Left renal pelvis (tissue), 4 donors: ENCODE data around the gene FOXQ1. TPM values are rescaled to one million over a fixed set of nuclear protein-coding genes. Genes with fewer than 3 reads are reported as not detected.

Source experiments
- DNase-seq, 4 donors: peaks; one replicate each; pipeline ENCODE4 v3.0.0-alpha.2; 2013; ENCODE audit warnings: low read depth in 4 of 4, low spot score in 3 of 4
- polyA plus RNA-seq, 4 donors: library from polyadenylated mRNA; unstranded; fragments of 120-200 nt; gene quantifications; one replicate each; pipeline ENCODE4 v1.2.1, GENCODE V29; 2013; ENCODE audit not compliant: insufficient read length in 4 of 4

Gene FOXQ1
- polyA plus RNA-seq, 4 donors, result 0.31 to 13.4 (median 12.7) TPM

- no peak for DNase-seq
Observed at GRCh38 chr6:1290086-1290485, 21.8 kb upstream of the FOXQ1 start.

GRCh38 chr6:1290805-1291204, 21.1 kb upstream of the FOXQ1 start:
- DNase-seq, result no peak

- no peak for DNase-seq
Observed at GRCh38 chr6:1291381-1291780, 20.5 kb upstream of the FOXQ1 start.

- no peak for DNase-seq
Observed at GRCh38 chr6:1295420-1295819, 16.5 kb upstream of the FOXQ1 start.

GRCh38 chr6:1296079-1296478, 15.8 kb upstream of the FOXQ1 start:
- DNase-seq, result no peak

- DNase-seq, result no peak
Observed at GRCh38 chr6:1296542-1296941, 15.4 kb upstream of the FOXQ1 start.

- no peak for DNase-seq
Observed at GRCh38 chr6:1297746-1298145, 14.2 kb upstream of the FOXQ1 start.

GRCh38 chr6:1298768-1299167, 13.1 kb upstream of the FOXQ1 start:
- no peak for DNase-seq

GRCh38 chr6:1306133-1306532, 5.8 kb upstream of the FOXQ1 start:
- no peak for DNase-seq

GRCh38 chr6:1309366-1309765, 2.5 kb upstream of the FOXQ1 start:
- DNase-seq, result no peak

GRCh38 chr6:1310628-1311399, 1.1 kb upstream of the FOXQ1 start:
- DNase-seq, result no peak

- no peak for DNase-seq
Observed at GRCh38 chr6:1312203-1312472, 240 bp downstream of the FOXQ1 start.

GRCh38 chr6:1312473-1313367, 822 bp downstream of the FOXQ1 start:
- no peak for DNase-seq

GRCh38 chr6:1313384-1313766, 1.5 kb downstream of the FOXQ1 start:
- DNase-seq, result no peak

- DNase-seq, result no peak
Observed at GRCh38 chr6:1313767-1314503, 2.0 kb downstream of the FOXQ1 start.

- DNase-seq, result no peak
Observed at GRCh38 chr6:1314617-1315016, 2.7 kb downstream of the FOXQ1 start.

GRCh38 chr6:1315201-1315559, 3.3 kb downstream of the FOXQ1 start:
- DNase-seq, result no peak

GRCh38 chr6:1315560-1316386, 3.9 kb downstream of the FOXQ1 start:
- DNase-seq, result no peak

- DNase-seq, result no peak
Observed at GRCh38 chr6:1316489-1316971, 4.6 kb downstream of the FOXQ1 start.

GRCh38 chr6:1317302-1317815, 5.5 kb downstream of the FOXQ1 start:
- DNase-seq, result no peak
